GM18505 (cell line): ENCODE results near the gene PTH2R.
A peak's percentile ranks its signal among the peaks of the same experiment; 100 is the strongest.
"Not testable (repeated sequence)": the region's sequence is repeated elsewhere in the genome, so short reads cannot be mapped to it uniquely, and the experiment has no call there.

Experiments used
- ATAC-seq: cut with Tn5 transposase; IDR thresholded peaks from one replicate; pipeline ENCODE4 v1.9.1; 2021; ENCODE audit not compliant: unreplicated experiment
- POLR2A ChIP-seq: IDR thresholded peaks from 4 replicates; pipeline ENCODE4 v1.6.1; 2011; ENCODE audit warnings: borderline replicate concordance; ENCODE audit not compliant: insufficient read depth, insufficient read length; ENCODE audit errors: extremely low read depth

The PTH2R gene

DNA sequence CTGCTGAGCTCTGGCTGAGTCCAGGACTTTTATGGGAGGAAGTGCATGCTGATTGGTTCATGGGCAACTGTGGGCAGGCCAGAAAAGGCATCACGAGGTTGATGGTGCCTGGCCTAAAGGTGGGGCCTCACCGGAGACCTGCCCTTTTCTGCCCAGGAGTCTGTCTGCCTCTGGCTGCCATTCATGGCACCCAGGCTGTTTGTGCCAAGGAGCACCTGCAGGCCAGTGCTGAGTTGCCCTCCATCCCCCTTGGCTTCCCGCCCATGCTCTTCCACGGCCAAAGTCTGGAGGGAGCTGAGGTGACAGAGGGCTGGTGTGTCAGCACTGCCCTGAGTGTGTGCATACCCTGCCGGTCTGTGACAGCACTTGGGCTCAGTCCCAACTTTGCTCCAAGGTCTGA is 123.2 kb downstream of the PTH2R start:
- TF ChIP-seq POLR2A = no peak
- ATAC-seq = no peak

- no peak for TF ChIP-seq POLR2A
- peak; percentile 64 for ATAC-seq
These were observed 124.8 kb downstream of the PTH2R start for GRCh38 chr2:208531361-208531760.

DNA sequence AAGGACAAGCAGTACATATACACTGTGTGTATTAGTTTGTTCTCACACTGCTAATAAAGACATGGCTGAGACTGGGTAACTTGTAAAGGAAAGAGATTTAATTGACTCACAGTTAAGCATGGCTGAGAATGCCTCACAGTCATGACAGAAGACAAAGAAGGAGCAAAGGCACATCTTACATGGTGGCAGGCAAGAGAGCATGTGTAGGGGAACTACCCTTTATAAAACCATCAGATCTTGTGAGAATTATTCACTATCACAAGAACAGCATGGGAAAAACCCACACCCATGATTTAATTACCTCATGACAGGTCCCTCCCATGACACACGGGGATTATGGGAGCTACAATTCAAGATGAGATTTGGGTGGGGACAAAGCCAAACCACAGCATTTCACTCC is 129.0 kb downstream of the PTH2R start:
- not testable (repeated sequence) for ATAC-seq

- no peak for ATAC-seq
- TF ChIP-seq POLR2A = no peak
These were observed 134.9 kb downstream of the PTH2R start for GRCh38 chr2:208541461-208541988.

- TF ChIP-seq POLR2A = no peak
These were observed 135.4 kb downstream of the PTH2R start for GRCh38 chr2:208541989-208542464.

GRCh38 chr2:208542465-208543041 is 136.0 kb downstream of the PTH2R start:
- no peak for ATAC-seq
- no peak for TF ChIP-seq POLR2A

More at GRCh38 chr2:208541989-208542464, 135.4 kb downstream of the PTH2R start:
- no peak for ATAC-seq
